ENCODE data around the gene PARN.

The PARN gene

GRCh38 chr16:14524979-14525378 is 105.1 kb downstream of the PARN start:
- Histone ChIP-seq H3K27ac (ENCODE audit: extremely low read depth, low read depth, low read length) (no peak overlapping the region), H3K4me1 (ENCODE audit: control insufficient read depth, insufficient read depth, low read length) (no peaks in the 10 kb centered on the region), H3K9me3 (ENCODE audit: control insufficient read depth, insufficient read depth, low read depth, low read length) (no peaks in the 10 kb centered on the region), H3K36me3 (ENCODE audit: control insufficient read depth in 2 of 2, insufficient read depth in 1 of 2, low read length in 2 of 2) (no peaks in the 10 kb centered on the region), H3K4me3 (ENCODE audit: low read depth, low read length) (no peak overlapping the region)
- TF ChIP-seq ZNF560 (tag by site-specific recombination; IDR thresholded peaks at IDR 0.05; ENCODE audit: borderline replicate concordance) (no peak), BCL11A (tag by site-specific recombination; IDR thresholded peaks at IDR 0.05; ENCODE audit: low read depth) (no peak), ZNF169 (tag by site-specific recombination; IDR thresholded peaks at IDR 0.05) (no peak), ZNF266 (tag by site-specific recombination; IDR thresholded peaks at IDR 0.05; ENCODE audit: low read depth) (no peak), ZNF792 (tag by site-specific recombination; IDR thresholded peaks at IDR 0.05) (no peak), BCL6B (tag by site-specific recombination; IDR thresholded peaks at IDR 0.05) (no peak), ZNF776 (tag by site-specific recombination; IDR thresholded peaks at IDR 0.05; ENCODE audit: borderline replicate concordance) (no peak)
- ChIA-PET CTCF (no interaction called here), POLR2A (no interaction called here)

GRCh38 chr16:14523632-14524031 is 106.4 kb downstream of the PARN start:
- ChIA-PET POLR2A (no interaction called here), CTCF (interaction anchor here (0.6 kb wide), 1 partner anchor 200 kb away, joined by 3 read pairs; no protein-coding TSS in a partner anchor)
- H3K27ac ChIP-seq (ENCODE audit: extremely low read depth, low read depth, low read length), result no peak overlapping the region
- H3K9me3 ChIP-seq (ENCODE audit: control insufficient read depth, insufficient read depth, low read depth, low read length), result no peaks in the 10 kb centered on the region
- no peaks in the 10 kb centered on the region for H3K4me1 ChIP-seq (ENCODE audit: control insufficient read depth, insufficient read depth, low read length)
- TF ChIP-seq KLF16 (tag by site-specific recombination; IDR thresholded peaks at IDR 0.05) (no peak), SP7 (tag by site-specific recombination; IDR thresholded peaks at IDR 0.05) (0 out of 2 replicates have a peak, but pooled peaks have one; percentile 20)
- no peak overlapping the region for H3K4me3 ChIP-seq (ENCODE audit: low read depth, low read length)
- H3K36me3 ChIP-seq (ENCODE audit: control insufficient read depth in 2 of 2, insufficient read depth in 1 of 2, low read length in 2 of 2), result no peaks in the 10 kb centered on the region

- no peak overlapping the region for H3K4me3 ChIP-seq (ENCODE audit: low read depth, low read length)
- no peaks in the 10 kb centered on the region for H3K9me3 ChIP-seq (ENCODE audit: control insufficient read depth, insufficient read depth, low read depth, low read length)
- no peaks in the 10 kb centered on the region for H3K36me3 ChIP-seq (ENCODE audit: control insufficient read depth in 2 of 2, insufficient read depth in 1 of 2, low read length in 2 of 2)
- no peaks in the 10 kb centered on the region for H3K4me1 ChIP-seq (ENCODE audit: control insufficient read depth, insufficient read depth, low read length)
- no peak for TF ChIP-seq ZNF639 (tag by site-specific recombination; IDR thresholded peaks at IDR 0.05)
- no peak for TF ChIP-seq ZNF433 (tag by site-specific recombination; IDR thresholded peaks at IDR 0.05; ENCODE audit: low read depth)
- no peak for TF ChIP-seq ZNF830 (tag by site-specific recombination; IDR thresholded peaks at IDR 0.05; ENCODE audit: low read depth)
- no peak for TF ChIP-seq KLF9 (tag by site-specific recombination; IDR thresholded peaks at IDR 0.05; ENCODE audit: low read depth)
- TF ChIP-seq CTCF (tag by site-specific recombination; IDR thresholded peaks at IDR 0.05), result no peak
- no peak overlapping the region for H3K27ac ChIP-seq (ENCODE audit: extremely low read depth, low read depth, low read length)
- POLR2A ChIA-PET, result no interaction called here
- CTCF ChIA-PET, result interaction anchor here (0.6 kb wide), 1 partner anchor 16 kb away, joined by 3 read pairs; no protein-coding TSS in a partner anchor
These were observed 107.4 kb downstream of the PARN start for GRCh38 chr16:14522671-14523070.

GRCh38 chr16:14520753-14521152 is 109.3 kb downstream of the PARN start:
- Histone ChIP-seq H3K4me1 (ENCODE audit: control insufficient read depth, insufficient read depth, low read length) (no peaks in the 10 kb centered on the region), H3K9me3 (ENCODE audit: control insufficient read depth, insufficient read depth, low read depth, low read length) (no peaks in the 10 kb centered on the region), H3K36me3 (ENCODE audit: control insufficient read depth in 2 of 2, insufficient read depth in 1 of 2, low read length in 2 of 2) (no peaks in the 10 kb centered on the region), H3K4me3 (ENCODE audit: low read depth, low read length) (no peak overlapping the region), H3K27ac (ENCODE audit: extremely low read depth, low read depth, low read length) (no peak overlapping the region)
- CTCF ChIA-PET, result no interaction called here
- POLR2A ChIA-PET, result no interaction called here
- TF ChIP-seq ZNF266 (tag by site-specific recombination; IDR thresholded peaks at IDR 0.05; ENCODE audit: low read depth) (no peak), ZNF16 (tag by site-specific recombination; IDR thresholded peaks at IDR 0.05; ENCODE audit: low read depth) (no peak), ZNF514 (tag by site-specific recombination; IDR thresholded peaks at IDR 0.05) (no peak), ZNF404 (tag by site-specific recombination; IDR thresholded peaks at IDR 0.05) (no peak), ZNF664 (tag by site-specific recombination; IDR thresholded peaks at IDR 0.05) (no peak), SCRT2 (tag by site-specific recombination; IDR thresholded peaks at IDR 0.05) (peak; percentile 88), KLF1 (tag by site-specific recombination; IDR thresholded peaks at IDR 0.05) (no peak), HOXC10 (CRISPR knock-in tag; IDR thresholded peaks at IDR 0.05) (no peak), ZNF521 (tag by site-specific recombination; IDR thresholded peaks at IDR 0.05) (no peak), ZNF792 (tag by site-specific recombination; IDR thresholded peaks at IDR 0.05) (no peak), ZNF146 (tag by site-specific recombination; IDR thresholded peaks at IDR 0.05) (no peak), AEBP2 (tag by site-specific recombination; IDR thresholded peaks at IDR 0.05; ENCODE audit: borderline replicate concordance) (no peak)

All from HEK293 (cell line).